H9 (cell line): ENCODE results near the gene RPL28. TPM values are rescaled to one million over a fixed set of nuclear protein-coding genes. Genes with fewer than 3 reads are reported as not detected.

ENCODE experiments used
- DNase-seq: peaks from one replicate; pipeline ENCODE4 v3.0.0-alpha.2; 2017
- H2AFZ ChIP-seq: one replicate; pipeline ENCODE4 v1.6.1; 2013; ENCODE audit warnings: mild to moderate bottlenecking, low read length, control low read depth, moderate library complexity
- H2AK5ac ChIP-seq: 2 replicates; pipeline ENCODE4 v1.6.1; 2013; ENCODE audit warnings: low read length, control low read depth, mixed read lengths; ENCODE audit not compliant: insufficient read length
- H2BK120ac ChIP-seq: one replicate; pipeline ENCODE4 v1.6.1; 2013; ENCODE audit warnings: low read depth, mild to moderate bottlenecking, low read length, control low read depth, inconsistent platforms; ENCODE audit not compliant: poor library complexity, severe bottlenecking
- H2BK12ac ChIP-seq: 2 replicates; pipeline ENCODE4 v1.6.1; 2013; ENCODE audit warnings: low read length, control low read depth, mixed read lengths, low read depth; ENCODE audit not compliant: insufficient read length
- H2BK15ac ChIP-seq: 2 replicates; pipeline ENCODE4 v1.6.1; 2013; ENCODE audit warnings: low read depth, low read length, control low read depth
- H2BK20ac ChIP-seq: one replicate; pipeline ENCODE4 v1.6.1; 2013; ENCODE audit warnings: low read depth, mild to moderate bottlenecking, low read length, control low read depth, inconsistent platforms; ENCODE audit not compliant: poor library complexity, severe bottlenecking
- H2BK5ac ChIP-seq: 2 replicates; pipeline ENCODE4 v1.6.1; 2013; ENCODE audit warnings: low read length, control low read depth, mixed read lengths; ENCODE audit not compliant: insufficient read length
- H3K14ac ChIP-seq: 2 replicates; pipeline ENCODE4 v1.6.1; 2013; ENCODE audit warnings: low read length, control low read depth; ENCODE audit not compliant: insufficient read depth
- H3K18ac ChIP-seq: 2 replicates; pipeline ENCODE4 v1.6.1; 2013; ENCODE audit warnings: low read depth, mild to moderate bottlenecking, mixed read lengths, low read length, control low read depth; ENCODE audit not compliant: insufficient read length
- H3K23ac ChIP-seq: 2 replicates; pipeline ENCODE4 v1.6.1; 2013; ENCODE audit warnings: low read length, control low read depth, mixed read lengths, low read depth; ENCODE audit not compliant: insufficient read length
- H3K23me2 ChIP-seq: 2 replicates; pipeline ENCODE4 v1.6.1; 2013; ENCODE audit warnings: low read depth, mild to moderate bottlenecking, mixed read lengths, low read length, control low read depth; ENCODE audit not compliant: insufficient read length, poor library complexity, severe bottlenecking
- H3K27ac ChIP-seq: 2 replicates; pipeline ENCODE4 v1.5.1; 2013; ENCODE audit warnings: low read length, control low read depth, mixed read lengths, low read depth; ENCODE audit not compliant: insufficient read length
- H3K27me3 ChIP-seq: 2 replicates; pipeline ENCODE4 v1.6.1; 2013; ENCODE audit warnings: low read length, control low read depth, inconsistent platforms; ENCODE audit not compliant: insufficient read depth
- H3K4ac ChIP-seq: 2 replicates; pipeline ENCODE4 v1.6.1; 2013; ENCODE audit warnings: low read depth, mild to moderate bottlenecking, control low read depth, inconsistent platforms, low read length, moderate library complexity
- H3K4me1 ChIP-seq: 2 replicates; pipeline ENCODE4 v1.6.1; 2013; ENCODE audit warnings: low read length, control low read depth, inconsistent platforms; ENCODE audit not compliant: insufficient read depth
- H3K4me2 ChIP-seq: 2 replicates; pipeline ENCODE4 v1.6.1; 2013; ENCODE audit warnings: low read length, control low read depth, mixed read lengths; ENCODE audit not compliant: insufficient read length, insufficient read depth
- H3K56ac ChIP-seq: 2 replicates; pipeline ENCODE4 v1.6.1; 2013; ENCODE audit warnings: low read depth, mild to moderate bottlenecking, mixed read lengths, low read length, control low read depth; ENCODE audit not compliant: insufficient read length
- H3K79me1 ChIP-seq: 2 replicates; pipeline ENCODE4 v1.6.1; 2013; ENCODE audit warnings: low read depth, mild to moderate bottlenecking, moderate library complexity, low read length, control low read depth, inconsistent platforms; ENCODE audit not compliant: insufficient read depth, poor library complexity, severe bottlenecking
- H3K79me2 ChIP-seq: 2 replicates; pipeline ENCODE4 v1.6.1; 2013; ENCODE audit warnings: low read length, control low read depth, inconsistent platforms; ENCODE audit not compliant: insufficient read depth
- H3K9ac ChIP-seq: 2 replicates; pipeline ENCODE4 v1.6.1; 2013; ENCODE audit warnings: low read length, control low read depth, mixed read lengths; ENCODE audit not compliant: insufficient read length; ENCODE audit errors: extremely low read depth
- H3K9me3 ChIP-seq: one replicate; pipeline ENCODE4 v1.6.1; 2013; ENCODE audit warnings: low read depth, low read length, inconsistent platforms; ENCODE audit not compliant: control insufficient read depth
- H3T11ph ChIP-seq: one replicate; pipeline ENCODE4 v1.6.1; 2013; ENCODE audit warnings: mild to moderate bottlenecking, low read length, control low read depth, inconsistent platforms
- H4K20me1 ChIP-seq: one replicate; pipeline ENCODE4 v1.6.1; 2013; ENCODE audit not compliant: control insufficient read depth, insufficient read length, insufficient read depth
- H4K5ac ChIP-seq: 2 replicates; pipeline ENCODE4 v1.6.1; 2013; ENCODE audit warnings: low read depth, mild to moderate bottlenecking, mixed read lengths, low read length, control low read depth; ENCODE audit not compliant: insufficient read length
- H4K8ac ChIP-seq: replicated peaks from 2 replicates; pipeline ENCODE4 v1.6.1; 2013; ENCODE audit warnings: low read length, control low read depth, mixed read lengths, low read depth; ENCODE audit not compliant: insufficient read length
- H4K91ac ChIP-seq: 2 replicates; pipeline ENCODE4 v1.6.1; 2013; ENCODE audit warnings: low read depth, mild to moderate bottlenecking, moderate library complexity, mixed read lengths, low read length, control low read depth; ENCODE audit not compliant: insufficient read length
- H3K27ac Mint-ChIP-seq, 3 experiments: 2 replicates in 2 of 3; 3 replicates in 1 of 3; pipeline ENCODE4 v1.8.0; 2020 to 2021; ENCODE audit warnings: mixed read lengths in 3 of 3, mild to moderate bottlenecking in 1 of 3, moderate library complexity in 1 of 3
- H3K27me3 Mint-ChIP-seq: 2 replicates; pipeline ENCODE4 v1.8.0; 2021; ENCODE audit warnings: low read depth, mild to moderate bottlenecking, moderate library complexity, mixed read lengths
- H3K36me3 Mint-ChIP-seq, 3 experiments: 2 replicates in 2 of 3; 3 replicates in 1 of 3; pipeline ENCODE4 v1.8.0; 2020 to 2021; ENCODE audit warnings: low read depth in 3 of 3, mixed read lengths in 3 of 3; ENCODE audit not compliant: insufficient read depth in 1 of 3
- H3K4me1 Mint-ChIP-seq, 2 experiments: 2 replicates each; pipeline ENCODE4 v1.8.0; 2020; ENCODE audit warnings: mixed read lengths in 2 of 2
- H3K4me3 Mint-ChIP-seq, 2 experiments: 2 replicates in 1 of 2; 3 replicates in 1 of 2; pipeline ENCODE4 v1.8.0; 2020 to 2021; ENCODE audit warnings: mild to moderate bottlenecking in 2 of 2, mixed read lengths in 2 of 2, moderate library complexity in 1 of 2
- H3K9me3 Mint-ChIP-seq, 2 experiments: 2 replicates in 1 of 2; 3 replicates in 1 of 2; pipeline ENCODE4 v1.8.0; 2020; ENCODE audit warnings: mild to moderate bottlenecking in 2 of 2, mixed read lengths in 2 of 2, moderate library complexity in 1 of 2
- CTCF ChIP-seq: fragments of 200-600 bp; sonication (generic); conservative IDR thresholded peaks from 3 replicates; pipeline ENCODE4 v1.8.0; 2021; ENCODE audit warnings: antibody characterized with exemption, mild to moderate bottlenecking
- WGBS: extraction: QIAGEN DNeasy Blood & Tissue Kit; methylation state at CpG from one replicate; pipeline ENCODE4 v1.1.7; 2013; ENCODE audit warnings: missing lambda C conversion rate, low lambda C conversion rate, mixed read lengths; ENCODE audit not compliant: insufficient read length; ENCODE audit errors: extremely low coverage; 5-methylcytosine and 5-hydroxymethylcytosine counted together
- total RNA-seq: library from RNA; stranded (reverse); gene quantifications from 2 replicates; pipeline ENCODE4 v1.2.1, GENCODE V29; 2021

The RPL28 gene
- total RNA-seq, 1 experiment from 2014 or later, result 2,076 TPM

GRCh38 chr19:55350620-55351315 is 35.0 kb upstream of the RPL28 start:
- H2BK120ac ChIP-seq, result no peak overlapping the region
- no peak overlapping the region for H2BK5ac ChIP-seq
- no CpG with 5 or more reads among the region's 11 CpGs for WGBS
- no peaks in the 10 kb centered on the region for H3K79me1 ChIP-seq
- Mint-ChIP-seq H3K27ac (peak overlapping the region; percentile 18 to 81 (median 53); a peak in 2 of 7 replicates), H3K9me3 (no peaks in the 10 kb centered on the region; a peak in 1 of 5 replicates), H3K4me1 (peaks cover 58 to 64% of the 10 kb centered on the region in 2 experiments), H3K27me3 (peaks cover 49% of the 10 kb centered on the region), H3K4me3 (no peak overlapping the region), H3K36me3 (peaks cover 2 to 36% (median 17%) of the 10 kb centered on the region in 3 experiments; a peak in 6 of 7 replicates)
- peaks cover 9% of the 10 kb centered on the region for H3K23me2 ChIP-seq
- H3K79me2 ChIP-seq, result no peaks in the 10 kb centered on the region
- H3K9ac ChIP-seq, result no peak overlapping the region
- DNase-seq, result no peak
- no peak overlapping the region for H4K91ac ChIP-seq
- H4K20me1 ChIP-seq, result no peaks in the 10 kb centered on the region
- no peak overlapping the region for H2AK5ac ChIP-seq
- no peak overlapping the region for H3K18ac ChIP-seq
- no peak overlapping the region for H3K27ac ChIP-seq
- H4K8ac ChIP-seq, result no peak overlapping the region
- H2BK15ac ChIP-seq, result no peak overlapping the region
- no peak overlapping the region for H3K14ac ChIP-seq
- H3K56ac ChIP-seq, result no peak overlapping the region
- H3K23ac ChIP-seq, result no peak overlapping the region
- no peak overlapping the region for H2AFZ ChIP-seq
- peaks cover 14% of the 10 kb centered on the region; the same call in 1 of the 2 replicates for H3K27me3 ChIP-seq
- no peak overlapping the region for H4K5ac ChIP-seq
- no peak for TF ChIP-seq CTCF
- H3T11ph ChIP-seq, result no peak overlapping the region
- no peak overlapping the region for H2BK20ac ChIP-seq
- peaks cover 2% of the 10 kb centered on the region; the same call in 1 of the 2 replicates for H3K4me1 ChIP-seq
- H3K4me2 ChIP-seq, result no peak overlapping the region
- H2BK12ac ChIP-seq, result no peak overlapping the region
- no peak overlapping the region for H3K4ac ChIP-seq
- H3K9me3 ChIP-seq, result no peaks in the 10 kb centered on the region
